GM12865 (cell line): ENCODE data around the gene DPP6.

Experiments
- DNase-seq: peaks from one replicate; pipeline ENCODE4 v3.0.0; 2010; ENCODE audit warnings: low read depth
- H3K4me3 ChIP-seq: 2 replicates; pipeline ENCODE4 v1.5.1; 2011; ENCODE audit warnings: mild to moderate bottlenecking, low read depth, low read length, control low read depth
- TF ChIP-seq, protein P1 (sequence below): IDR thresholded peaks from 2 replicates; pipeline ENCODE4 v1.5.1; 2011; ENCODE audit warnings: low read length, control low read depth, low read depth, inconsistent platforms; ENCODE audit not compliant: insufficient read depth; ENCODE audit errors: missing control alignments

DPP6 gene

DNA sequence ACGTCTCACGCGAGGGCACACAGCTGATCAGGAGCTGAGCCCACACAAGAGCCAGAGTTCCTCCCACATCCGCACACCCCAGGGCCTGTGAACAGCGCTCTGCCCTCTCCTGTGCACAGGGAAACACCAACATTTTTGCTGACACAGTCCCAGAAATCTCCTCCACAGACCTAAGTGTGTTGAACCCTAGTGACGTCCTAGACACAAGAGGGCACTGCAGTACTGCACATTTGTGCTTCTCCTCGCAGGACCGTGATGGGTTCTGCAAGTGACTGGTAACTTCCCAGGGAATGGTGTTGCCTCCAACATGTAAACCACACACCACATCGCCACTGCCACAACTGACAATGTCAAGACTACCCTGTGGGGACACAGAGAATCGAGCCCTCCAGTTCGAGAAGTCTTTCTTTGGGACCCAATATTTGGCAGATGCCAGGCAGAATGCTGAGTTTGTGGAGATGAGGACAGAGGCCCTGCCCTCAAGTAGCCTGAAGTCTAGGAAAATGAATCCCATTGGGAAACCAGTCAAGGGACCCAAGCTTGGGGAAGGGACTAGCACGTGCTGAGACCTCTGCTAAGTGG lies 780.5 kb downstream of the DPP6 start:
- TF ChIP-seq, protein P1, sequence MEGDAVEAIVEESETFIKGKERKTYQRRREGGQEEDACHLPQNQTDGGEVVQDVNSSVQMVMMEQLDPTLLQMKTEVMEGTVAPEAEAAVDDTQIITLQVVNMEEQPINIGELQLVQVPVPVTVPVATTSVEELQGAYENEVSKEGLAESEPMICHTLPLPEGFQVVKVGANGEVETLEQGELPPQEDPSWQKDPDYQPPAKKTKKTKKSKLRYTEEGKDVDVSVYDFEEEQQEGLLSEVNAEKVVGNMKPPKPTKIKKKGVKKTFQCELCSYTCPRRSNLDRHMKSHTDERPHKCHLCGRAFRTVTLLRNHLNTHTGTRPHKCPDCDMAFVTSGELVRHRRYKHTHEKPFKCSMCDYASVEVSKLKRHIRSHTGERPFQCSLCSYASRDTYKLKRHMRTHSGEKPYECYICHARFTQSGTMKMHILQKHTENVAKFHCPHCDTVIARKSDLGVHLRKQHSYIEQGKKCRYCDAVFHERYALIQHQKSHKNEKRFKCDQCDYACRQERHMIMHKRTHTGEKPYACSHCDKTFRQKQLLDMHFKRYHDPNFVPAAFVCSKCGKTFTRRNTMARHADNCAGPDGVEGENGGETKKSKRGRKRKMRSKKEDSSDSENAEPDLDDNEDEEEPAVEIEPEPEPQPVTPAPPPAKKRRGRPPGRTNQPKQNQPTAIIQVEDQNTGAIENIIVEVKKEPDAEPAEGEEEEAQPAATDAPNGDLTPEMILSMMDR = peak; percentile 32
- DNase-seq = peak; percentile 41
- H3K4me3 ChIP-seq = no peak overlapping the region

DNA sequence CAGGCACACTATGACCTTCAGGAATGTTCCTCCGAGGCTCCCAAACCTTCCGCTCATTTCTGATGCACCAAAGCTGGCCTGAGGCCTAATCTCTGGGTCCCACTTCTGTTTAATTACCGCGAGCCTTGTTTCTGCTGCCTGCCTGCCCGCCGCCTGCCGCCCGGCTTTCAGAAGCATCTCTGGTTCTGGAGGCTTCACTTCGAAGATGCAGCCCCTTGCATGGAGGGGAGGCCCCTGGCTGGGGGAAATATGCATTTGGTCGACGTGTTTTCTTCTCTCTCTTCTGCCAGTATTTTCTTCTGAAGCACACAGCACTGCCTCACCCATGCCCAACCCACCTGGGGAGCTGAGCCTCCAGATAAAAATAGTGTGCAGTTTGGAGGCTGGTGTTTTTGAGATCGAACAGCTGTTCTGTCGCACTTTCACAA lies 783.8 kb downstream of the DPP6 start:
- no peak for DNase-seq
- TF ChIP-seq, protein P1 = no peak
- H3K4me3 ChIP-seq = no peak overlapping the region

DNA sequence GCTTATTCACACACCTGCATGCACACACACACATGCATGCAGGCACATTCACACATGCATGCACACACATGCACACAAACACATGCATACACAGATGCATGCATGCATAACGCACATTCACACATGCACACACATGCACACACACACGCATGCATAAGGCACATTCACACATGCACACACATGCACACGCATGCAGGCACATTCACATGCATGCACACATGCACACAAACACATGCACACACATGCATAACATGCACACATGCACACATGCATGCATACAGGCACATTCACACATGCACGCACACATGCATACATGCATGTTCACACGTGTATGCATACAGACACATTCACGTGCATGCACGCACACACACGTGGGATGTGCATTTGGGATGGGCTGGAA lies 784.9 kb downstream of the DPP6 start:
- H3K4me3 ChIP-seq = no peak overlapping the region
- TF ChIP-seq, protein P1 = no peak
- DNase-seq = no peak

DNA sequence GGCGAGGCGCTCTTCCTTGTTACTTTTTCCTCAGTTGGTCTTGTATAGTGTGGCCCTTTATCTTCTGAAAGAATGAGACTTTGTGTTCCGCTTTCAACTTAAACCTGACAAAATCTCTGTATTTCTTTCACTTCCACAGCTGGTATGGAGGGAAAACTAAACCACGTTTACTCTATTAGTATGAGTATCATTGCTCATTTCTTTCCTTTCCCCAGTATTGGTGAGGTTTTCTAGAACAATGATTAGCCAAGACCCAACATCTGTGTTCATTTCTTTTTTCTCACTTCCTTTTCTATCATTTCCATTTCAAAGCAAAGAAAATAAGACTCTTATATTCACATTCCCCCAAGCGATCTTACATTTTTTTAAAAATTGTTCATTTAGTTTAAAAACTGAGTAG lies 785.4 kb downstream of the DPP6 start:
- DNase-seq = peak; percentile 38
- no peak overlapping the region for H3K4me3 ChIP-seq
- TF ChIP-seq, protein P1 = no peak

DNA sequence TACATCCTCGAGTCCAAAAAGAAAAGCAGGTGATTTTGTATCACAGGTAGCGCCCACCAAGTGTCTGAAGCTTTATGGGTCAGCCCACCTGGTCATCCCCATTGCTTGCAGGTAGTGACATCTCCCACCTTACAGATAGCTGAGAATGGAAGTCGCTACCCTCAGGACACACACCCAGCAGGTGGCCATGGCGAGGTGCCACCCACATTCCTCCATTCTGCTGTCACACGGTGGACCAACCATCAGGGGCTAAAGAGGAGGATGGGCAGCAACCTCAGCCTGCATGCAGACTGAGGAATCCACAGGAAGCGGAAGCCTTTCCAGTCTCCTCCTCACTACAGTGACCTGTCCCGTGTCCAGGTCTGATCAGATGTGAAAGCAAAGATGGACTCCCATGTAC lies 787.9 kb downstream of the DPP6 start:
- H3K4me3 ChIP-seq = no peak overlapping the region
- TF ChIP-seq, protein P1 = no peak
- DNase-seq = no peak

DNA sequence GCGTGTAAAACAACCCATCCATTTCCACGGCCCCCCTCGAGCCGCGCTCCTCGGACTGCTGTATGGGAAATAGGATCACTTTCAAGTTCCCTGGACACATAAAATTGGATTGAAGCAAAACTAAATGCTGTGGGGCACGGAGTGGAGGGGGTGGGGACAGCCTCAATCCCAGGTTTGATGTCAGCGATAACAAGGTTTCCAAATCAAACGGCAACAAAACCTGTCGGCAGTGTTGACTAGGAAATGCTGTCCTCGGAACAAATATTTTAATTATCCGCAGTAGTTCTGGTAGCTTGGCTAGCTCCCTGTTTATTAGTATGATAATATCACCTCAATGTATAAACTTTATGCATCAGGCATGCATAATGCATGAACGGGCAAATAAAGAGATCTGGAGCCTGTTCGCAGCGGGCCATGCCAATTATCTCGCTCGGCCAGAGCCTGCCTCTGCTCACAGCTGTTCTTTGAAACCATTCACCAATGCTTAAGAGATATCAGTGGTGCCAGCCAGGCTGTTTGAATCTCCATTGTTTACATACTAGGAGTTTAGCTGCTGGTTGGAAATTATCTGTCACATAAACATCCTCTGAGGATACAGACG lies 789.6 kb downstream of the DPP6 start:
- TF ChIP-seq, protein P1 = no peak
- H3K4me3 ChIP-seq = no peak overlapping the region
- no peak for DNase-seq

DNA sequence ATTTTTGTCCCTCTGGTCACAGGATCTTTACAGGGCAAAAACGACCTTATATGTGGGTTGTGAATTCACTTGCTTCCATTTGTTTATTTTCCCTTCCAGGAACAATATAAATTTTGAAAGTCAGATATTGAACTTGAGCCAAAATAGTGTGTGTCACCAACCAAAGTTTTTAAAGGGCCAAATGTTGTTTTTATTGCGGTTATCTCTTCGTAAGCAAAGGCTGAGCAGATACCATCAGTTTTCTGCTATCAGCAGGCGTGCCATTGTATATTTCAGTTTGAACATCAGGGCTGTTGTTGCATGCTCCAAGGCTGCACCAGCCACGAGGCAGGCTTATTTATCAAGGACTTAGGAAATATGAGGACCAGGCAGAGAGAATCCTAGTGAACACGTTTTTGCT lies 790.4 kb downstream of the DPP6 start:
- no peak for DNase-seq
- no peak overlapping the region for H3K4me3 ChIP-seq
- TF ChIP-seq, protein P1 = no peak
